GM15510 (cell line): Measurements from ENCODE around the gene ATP1A2.

ENCODE experiments used
- POLR2A ChIP-seq: IDR thresholded peaks from 3 replicates; pipeline ENCODE4 v1.6.1; 2011; ENCODE audit warnings: borderline replicate concordance; ENCODE audit not compliant: insufficient read length; ENCODE audit errors: extremely low read depth

The ATP1A2 gene

DNA sequence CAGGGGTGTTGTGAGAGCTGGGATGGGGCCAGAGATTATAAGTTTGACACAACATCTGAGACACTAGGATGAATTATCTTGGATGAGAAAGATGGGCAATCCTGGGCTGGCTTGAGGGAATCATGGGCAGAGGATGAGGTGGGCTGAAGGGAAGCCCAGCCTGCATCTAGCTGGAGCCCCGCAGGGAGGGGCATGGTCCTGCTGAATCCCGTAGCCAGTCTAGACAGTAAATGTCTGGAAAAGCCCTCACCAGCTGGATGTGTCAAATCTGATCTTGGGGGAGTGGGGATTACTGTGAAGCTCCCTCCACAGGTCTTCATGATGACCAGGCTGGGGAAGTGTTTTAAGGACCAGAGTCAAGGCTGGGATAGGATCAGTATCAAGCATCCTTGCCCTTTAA lies 71.2 kb downstream of the ATP1A2 start:
- no peak for TF ChIP-seq POLR2A

- TF ChIP-seq POLR2A: no peak
These were observed 71.8 kb downstream of the ATP1A2 start for GRCh38 chr1:160187407-160187806.

- TF ChIP-seq POLR2A: no peak
These were observed 72.8 kb downstream of the ATP1A2 start for GRCh38 chr1:160188341-160188740.

DNA sequence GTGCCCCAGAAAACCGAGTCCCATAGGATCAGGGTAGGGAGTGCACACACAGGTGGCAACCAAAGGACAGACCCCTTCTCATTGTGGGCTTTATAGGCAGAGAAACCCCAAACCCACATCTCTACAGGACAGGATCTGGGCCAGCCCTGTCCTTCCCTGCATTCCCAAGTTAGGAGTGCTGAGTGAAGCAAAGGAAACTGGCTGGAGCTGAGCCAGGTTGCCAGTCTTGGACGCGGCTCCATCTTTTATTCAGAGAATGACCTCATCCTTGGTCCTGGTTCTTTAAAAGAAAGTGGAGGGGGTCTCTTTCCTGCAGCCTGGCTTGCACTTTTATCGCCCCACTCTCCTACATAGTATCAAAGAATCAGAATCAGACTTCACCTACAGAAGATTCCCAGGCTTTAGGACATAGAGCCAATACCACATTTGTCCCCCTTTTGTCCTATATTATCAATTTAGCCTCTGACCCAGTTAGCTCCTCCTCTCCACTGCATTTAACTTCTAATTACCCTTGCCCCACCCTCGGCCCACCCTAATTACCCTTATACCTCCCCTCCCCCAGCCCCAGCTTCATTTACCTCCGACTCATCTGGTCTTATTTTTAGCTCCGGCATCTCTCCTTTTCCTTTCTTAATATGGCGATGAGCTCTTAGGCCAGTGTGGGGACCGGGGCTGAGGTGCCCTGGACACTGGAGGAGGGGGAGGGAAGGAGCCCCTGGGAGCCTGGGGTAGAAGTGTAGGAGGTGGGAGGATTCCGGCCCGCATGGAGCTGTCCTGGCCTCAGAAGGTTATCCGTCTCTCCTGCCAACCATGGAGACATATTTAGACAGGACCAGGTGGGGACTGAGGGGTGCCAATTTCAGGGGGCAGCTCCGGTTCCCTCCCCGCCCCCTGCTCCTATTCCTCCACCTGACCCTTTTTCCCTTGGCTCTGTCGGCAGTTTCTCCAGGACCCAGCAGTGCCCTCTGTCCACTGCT lies 74.4 kb downstream of the ATP1A2 start, which contains the start of gene CASQ1:
Gene CASQ1 (plus strand): TSS at position 927 of the 977 bp plus-strand sequence. CDS start 177 bp downstream, outside the sequence.
- no peak for TF ChIP-seq POLR2A

- no peak for TF ChIP-seq POLR2A
These were observed 76.2 kb downstream of the ATP1A2 start for GRCh38 chr1:160191756-160192155.

DNA sequence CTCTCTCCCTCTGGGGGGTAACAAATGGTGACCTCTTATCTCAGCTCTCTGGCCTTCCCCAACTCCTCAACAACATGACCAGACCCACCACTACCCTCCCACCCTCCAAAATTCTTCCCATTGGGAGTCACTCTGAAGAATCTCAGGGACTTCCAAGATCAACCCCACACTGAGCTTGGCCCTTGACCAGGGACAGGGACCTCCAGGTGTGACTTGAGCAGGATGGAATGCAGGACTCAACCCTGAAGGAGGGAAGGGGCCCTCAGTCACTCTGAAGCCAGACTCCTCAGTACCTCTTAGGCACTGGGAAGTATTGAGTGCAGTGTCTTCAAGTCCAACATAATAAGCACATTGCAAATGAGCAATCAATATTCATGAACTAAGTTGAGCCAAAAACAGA lies 76.7 kb downstream of the ATP1A2 start:
- no peak for TF ChIP-seq POLR2A
